OCI-LY3 (cell line): ENCODE measurements around the gene MCM7.

Source experiments
- H2AFZ ChIP-seq: fragments of 200-600, 300-600 bp; shearing (Covaris generic); 2 replicates; pipeline ENCODE4 v1.6.0; 2014; ENCODE audit warnings: antibody characterized with exemption, low read depth, low read length
- H3K27ac ChIP-seq: fragments of 200-600, 300-600 bp; sonication (generic); 2 replicates; pipeline ENCODE4 v1.5.1; 2014; ENCODE audit warnings: mild to moderate bottlenecking, low read length, moderate library complexity, mixed read lengths
- H3K27me3 ChIP-seq: fragments of 200-600, 300-600 bp; sonication (generic); 2 replicates; pipeline ENCODE4 v1.6.1; 2014; ENCODE audit warnings: low read depth, low read length, mixed read lengths
- H3K36me3 ChIP-seq: fragments of 200-600, 300-600 bp; sonication (generic); replicated peaks from 2 replicates; pipeline ENCODE3; 2014; ENCODE audit warnings: low read depth, low read length, mixed read lengths
- H3K4me1 ChIP-seq: fragments of 300-600, 200-600 bp; sonication (generic); 2 replicates; pipeline ENCODE4 v1.6.1; 2014; ENCODE audit warnings: low read length, mixed read lengths
- H3K4me2 ChIP-seq: fragments of 200-600, 300-600 bp; sonication (generic); 2 replicates; pipeline ENCODE4 v1.6.1; 2014; ENCODE audit warnings: low read length, mixed read lengths
- H3K4me3 ChIP-seq: fragments of 300-600, 200-600 bp; sonication (generic); 2 replicates; pipeline ENCODE4 v1.5.1; 2014; ENCODE audit warnings: antibody characterized with exemption, mild to moderate bottlenecking, low read length, moderate library complexity
- H3K79me2 ChIP-seq: fragments of 300-600, 200-600 bp; shearing (Covaris generic); 2 replicates; pipeline ENCODE4 v1.6.1; 2014; ENCODE audit warnings: mild to moderate bottlenecking, low read length, mixed read lengths
- H3K9ac ChIP-seq: fragments of 300-600, 200-600 bp; shearing (Covaris generic); 2 replicates; pipeline ENCODE4 v1.6.0; 2014; ENCODE audit warnings: mild to moderate bottlenecking, low read length, moderate library complexity
- H3K9me3 ChIP-seq: fragments of 200-600, 300-600 bp; shearing (Covaris generic); 2 replicates; pipeline ENCODE4 v1.6.1; 2014; ENCODE audit warnings: low read length, mixed read lengths; ENCODE audit not compliant: insufficient read depth
- H4K20me1 ChIP-seq: fragments of 200-600, 300-600 bp; sonication (generic); 2 replicates; pipeline ENCODE4 v1.6.1; 2016; ENCODE audit warnings: low read length, mixed read lengths; ENCODE audit not compliant: insufficient read depth
- EZH2phosphoT487 ChIP-seq: fragments of 200-600 bp; shearing (Covaris generic); IDR thresholded peaks from 2 replicates; pipeline ENCODE4 v1.6.1; 2018; ENCODE audit warnings: antibody characterized with exemption, mixed run types, low read depth
- TF ChIP-seq, protein P1 (sequence below): fragments of 200-600, 300-600 bp; sonication (generic); IDR thresholded peaks from 2 replicates; pipeline ENCODE4 v1.5.1; 2014; ENCODE audit warnings: antibody characterized with exemption, low read length, low read depth

Gene MCM7

GRCh38 chr7:100142461-100142860 lies 41.3 kb upstream of the MCM7 start:
- Histone ChIP-seq H3K79me2 (no peaks in the 10 kb centered on the region), H4K20me1 (no peaks in the 10 kb centered on the region), H3K4me3 (no peak overlapping the region), H2AFZ (no peak overlapping the region), H3K9me3 (no peaks in the 10 kb centered on the region), H3K27ac (no peak overlapping the region), H3K4me2 (no peak overlapping the region), H3K9ac (no peak overlapping the region), H3K36me3 (no peaks in the 10 kb centered on the region), H3K4me1 (0 out of 2 replicates have a peak, but pooled peaks cover 8% of the 10 kb centered on the region), H3K27me3 (peaks cover 2% of the 10 kb centered on the region; the same call in 1 of the 2 replicates)
- TF ChIP-seq, protein P1, sequence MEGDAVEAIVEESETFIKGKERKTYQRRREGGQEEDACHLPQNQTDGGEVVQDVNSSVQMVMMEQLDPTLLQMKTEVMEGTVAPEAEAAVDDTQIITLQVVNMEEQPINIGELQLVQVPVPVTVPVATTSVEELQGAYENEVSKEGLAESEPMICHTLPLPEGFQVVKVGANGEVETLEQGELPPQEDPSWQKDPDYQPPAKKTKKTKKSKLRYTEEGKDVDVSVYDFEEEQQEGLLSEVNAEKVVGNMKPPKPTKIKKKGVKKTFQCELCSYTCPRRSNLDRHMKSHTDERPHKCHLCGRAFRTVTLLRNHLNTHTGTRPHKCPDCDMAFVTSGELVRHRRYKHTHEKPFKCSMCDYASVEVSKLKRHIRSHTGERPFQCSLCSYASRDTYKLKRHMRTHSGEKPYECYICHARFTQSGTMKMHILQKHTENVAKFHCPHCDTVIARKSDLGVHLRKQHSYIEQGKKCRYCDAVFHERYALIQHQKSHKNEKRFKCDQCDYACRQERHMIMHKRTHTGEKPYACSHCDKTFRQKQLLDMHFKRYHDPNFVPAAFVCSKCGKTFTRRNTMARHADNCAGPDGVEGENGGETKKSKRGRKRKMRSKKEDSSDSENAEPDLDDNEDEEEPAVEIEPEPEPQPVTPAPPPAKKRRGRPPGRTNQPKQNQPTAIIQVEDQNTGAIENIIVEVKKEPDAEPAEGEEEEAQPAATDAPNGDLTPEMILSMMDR = no peak
- no peak for TF ChIP-seq EZH2phosphoT487

GRCh38 chr7:100141555-100141949 lies 40.4 kb upstream of the MCM7 start:
- no peaks in the 10 kb centered on the region for H4K20me1 ChIP-seq
- no peak overlapping the region for H3K27ac ChIP-seq
- 0 out of 2 replicates have a peak, but pooled peaks cover 8% of the 10 kb centered on the region for H3K4me1 ChIP-seq
- H3K36me3 ChIP-seq = no peaks in the 10 kb centered on the region
- no peak overlapping the region for H3K4me2 ChIP-seq
- H3K9me3 ChIP-seq = no peaks in the 10 kb centered on the region
- no peak overlapping the region for H3K4me3 ChIP-seq
- H3K79me2 ChIP-seq = no peaks in the 10 kb centered on the region
- no peak for TF ChIP-seq EZH2phosphoT487
- TF ChIP-seq, protein P1 = no peak
- H3K27me3 ChIP-seq = peaks cover 2% of the 10 kb centered on the region; the same call in 1 of the 2 replicates
- no peak overlapping the region for H3K9ac ChIP-seq
- H2AFZ ChIP-seq = no peak overlapping the region

DNA sequence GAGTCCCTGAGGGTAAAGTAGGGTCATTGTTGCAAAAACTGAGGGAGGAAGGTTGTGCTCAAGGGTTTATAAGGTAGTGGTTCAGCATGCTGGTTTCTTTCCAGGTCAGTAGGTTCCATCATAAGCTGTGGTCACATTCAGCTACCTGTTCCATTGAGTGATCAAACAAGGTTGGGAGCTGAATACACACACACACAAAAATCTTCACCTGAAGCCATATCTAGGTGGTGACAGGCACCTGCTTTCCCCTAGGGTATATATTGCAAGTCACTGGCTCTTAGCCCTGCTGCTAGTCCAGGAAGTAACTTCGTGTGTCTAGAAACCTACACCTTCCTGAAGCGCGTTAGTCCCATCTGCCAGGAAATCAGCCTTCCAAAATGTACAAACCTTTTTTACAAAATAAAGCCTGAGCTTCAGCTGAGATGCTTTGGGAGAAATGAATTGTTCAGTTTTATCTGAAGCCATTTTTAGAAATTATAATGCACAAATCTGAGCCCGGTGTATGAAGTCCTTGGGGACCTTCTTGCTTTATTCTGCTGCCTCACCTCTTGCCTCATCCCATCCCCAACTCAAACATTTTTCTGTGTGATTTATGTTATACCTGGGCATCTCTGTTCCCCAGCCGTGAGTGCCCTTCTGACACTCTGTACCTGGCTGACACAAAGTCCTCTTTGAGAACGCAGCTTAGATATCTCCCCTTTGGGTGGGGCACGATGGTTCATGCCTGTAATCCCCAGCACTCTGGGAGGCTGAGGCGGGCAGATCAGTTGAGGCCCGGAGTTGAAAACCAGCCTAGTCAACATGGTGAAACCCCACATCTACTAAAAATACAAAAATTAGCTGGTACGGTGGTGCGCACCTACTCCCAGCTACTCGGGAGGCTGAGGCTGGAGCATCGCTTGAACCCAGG lies 36.9 kb upstream of the MCM7 start:
- peak overlapping the region; percentile 22; the same call in 1 of the 2 replicates for H3K4me2 ChIP-seq
- H3K9ac ChIP-seq = no peak overlapping the region

GRCh38 chr7:100132697-100133151 lies 31.5 kb upstream of the MCM7 start:
- no peak overlapping the region for H3K4me3 ChIP-seq
- no peak overlapping the region for H3K27ac ChIP-seq
- no peak overlapping the region for H3K9ac ChIP-seq
- H3K79me2 ChIP-seq = peaks cover 4% of the 10 kb centered on the region; the same call in 1 of the 2 replicates
- H3K4me2 ChIP-seq = no peak overlapping the region
- TF ChIP-seq, protein P1 = peak; percentile 84
- no peak for TF ChIP-seq EZH2phosphoT487
- no peaks in the 10 kb centered on the region for H3K36me3 ChIP-seq
- H2AFZ ChIP-seq = no peak overlapping the region
- H3K9me3 ChIP-seq = no peaks in the 10 kb centered on the region
- H3K27me3 ChIP-seq = no peaks in the 10 kb centered on the region
- H4K20me1 ChIP-seq = no peaks in the 10 kb centered on the region
- peaks cover 14% of the 10 kb centered on the region for H3K4me1 ChIP-seq

More for the DNA sequence above, 36.9 kb upstream of the MCM7 start:
- Histone ChIP-seq H3K9me3 (no peaks in the 10 kb centered on the region), H3K4me1 (0 out of 2 replicates have a peak, but pooled peaks cover 8% of the 10 kb centered on the region), H3K4me3 (no peak overlapping the region), H3K36me3 (no peaks in the 10 kb centered on the region), H3K27ac (no peak overlapping the region), H4K20me1 (no peaks in the 10 kb centered on the region), H3K27me3 (peaks cover 2% of the 10 kb centered on the region; the same call in 1 of the 2 replicates), H3K79me2 (no peaks in the 10 kb centered on the region), H2AFZ (0 out of 2 replicates have a peak overlapping the region, but pooled peaks have one; percentile 29)
- TF ChIP-seq, protein P1 = no peak
- no peak for TF ChIP-seq EZH2phosphoT487
